ENCODE results near the gene BANF2. TPM values are rescaled to one million over a fixed set of nuclear protein-coding genes. Genes with fewer than 3 reads are reported as not detected.

The BANF2 gene
- total and polyA plus RNA-seq, 2 of the 13 experiments (the other 11 are each of a cell fraction or from before 2014, with no cell fraction given): 0.35 TPM; not detected in 1

- no peak for TF ChIP-seq IRX3 (CRISPR knock-in tag; IDR thresholded peaks at IDR 0.05; ENCODE audit: borderline replicate concordance, low read depth)
- TF ChIP-seq SRF (IDR thresholded peaks at IDR 0.05; ENCODE audit: low read depth, low read length): no peak
- no peak for TF ChIP-seq GTF3A (CRISPR knock-in tag; conservative IDR thresholded peaks at IDR 0.05)
- peak; percentile 45; the same call in 1 of the 2 replicates for TF ChIP-seq ZNF563 (CRISPR knock-in tag; IDR thresholded peaks at IDR 0.05)
- 0 out of 2 replicates have a peak, but pooled peaks have one; percentile 14 for TF ChIP-seq ZNF768 (CRISPR knock-in tag; IDR thresholded peaks at IDR 0.05)
- 0 out of 2 replicates have a peak, but pooled peaks have one; percentile 33 for TF ChIP-seq DR1 (CRISPR knock-in tag; IDR thresholded peaks at IDR 0.05)
- TF ChIP-seq PTBP1 (IDR thresholded peaks at IDR 0.05; ENCODE audit: low read depth, low read length, poor library complexity, severe bottlenecking): no peak
- TF ChIP-seq MAFF (IDR thresholded peaks at IDR 0.05; ENCODE audit: low read depth, low read length): no peak
- no peak for TF ChIP-seq ZNF484 (CRISPR knock-in tag; IDR thresholded peaks at IDR 0.05; ENCODE audit: borderline replicate concordance, low read depth)
- no peak for TF ChIP-seq ZNF770 (CRISPR knock-in tag; IDR thresholded peaks at IDR 0.05)
- TF ChIP-seq SP2 (CRISPR knock-in tag; IDR thresholded peaks at IDR 0.05): no peak
- no peak for TF ChIP-seq RARA (CRISPR knock-in tag; IDR thresholded peaks at IDR 0.05)
- TF ChIP-seq NFIC (IDR thresholded peaks at IDR 0.05; ENCODE audit: low read length): no peak
- no peak for TF ChIP-seq PBX3 (CRISPR knock-in tag; IDR thresholded peaks at IDR 0.05; ENCODE audit: borderline replicate concordance)
- no peak for TF ChIP-seq RARG (CRISPR knock-in tag; IDR thresholded peaks at IDR 0.05; ENCODE audit: low read depth)
- TF ChIP-seq BCLAF1 (IDR thresholded peaks at IDR 0.05): no peak
- TF ChIP-seq ZNF503 (CRISPR knock-in tag; IDR thresholded peaks at IDR 0.05): no peak
- TF ChIP-seq ZNF501 (CRISPR knock-in tag; IDR thresholded peaks at IDR 0.05): 0 out of 2 replicates have a peak, but pooled peaks have one; percentile 32
- no peak for TF ChIP-seq PAX8 (CRISPR knock-in tag; IDR thresholded peaks at IDR 0.05; ENCODE audit: borderline replicate concordance)
- TF ChIP-seq ZSCAN22 (CRISPR knock-in tag; IDR thresholded peaks at IDR 0.05): no peak
- TF ChIP-seq HOMEZ (CRISPR knock-in tag; IDR thresholded peaks at IDR 0.05; ENCODE audit: low read depth): no peak
Observed at GRCh38 chr20:17676378-17676759, 23.4 kb upstream of the BANF2 start (continued).

All from HepG2 (cell line).